ENCODE data around the gene MPV17L2. TPM values are rescaled to one million over a fixed set of nuclear protein-coding genes. Genes with fewer than 3 reads are reported as not detected.
"Not testable (repeated sequence)": the region's sequence is repeated elsewhere in the genome, so short reads cannot be mapped to it uniquely, and the experiment has no call there.

The MPV17L2 gene
- total RNA-seq, 2 donors from 2014 or later = 3.8 TPM

DNA sequence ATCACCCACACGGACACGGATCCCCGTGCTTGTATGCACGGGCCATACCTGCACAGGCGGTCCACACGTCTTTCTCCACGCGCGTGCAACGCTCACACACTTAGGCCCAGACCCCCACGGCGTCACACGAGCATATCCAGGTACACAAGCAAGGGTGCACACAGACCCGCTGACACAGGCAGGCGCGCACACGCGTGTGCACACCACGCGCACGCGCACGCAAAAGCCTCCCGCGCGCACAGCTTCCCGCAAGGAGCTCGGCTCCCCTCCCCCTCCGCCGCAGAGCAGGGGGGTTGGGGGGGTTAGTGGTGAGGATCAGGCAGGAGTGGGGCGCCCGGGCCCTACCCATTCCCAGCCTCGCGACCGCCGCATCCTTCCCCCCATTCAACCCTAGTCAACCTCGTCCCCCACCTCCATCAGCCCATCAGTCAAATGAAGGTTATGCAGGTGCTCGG lies 10.4 kb downstream of the MPV17L2 start:
- DNase-seq (peak in 2 of 3 donors; percentile 42 to 52), ATAC-seq (peak; percentile 22)
- Mint-ChIP-seq H3K36me3 (ENCODE audit: low read depth) (peaks cover 2% of the 10 kb centered on the region), H3K27me3 (peaks cover under 1% of the 10 kb centered on the region), H3K27ac (peak overlapping the region; percentile 93), H3K4me3 (peak overlapping the region; percentile 93), H3K4me1 (peaks cover 21% of the 10 kb centered on the region)
- H3K9me3 ChIP-seq (ENCODE audit: control insufficient read depth, low read length, poor library complexity, severe bottlenecking) = no peaks in the 10 kb centered on the region

- Mint-ChIP-seq H3K4me3 (peak within 1 kb of the TSS; percentile 93), H3K36me3 (ENCODE audit: low read depth) (no peaks in the 10 kb centered on the region), H3K27ac (peak within 1 kb of the TSS; percentile 93), H3K27me3 (peaks cover 5% of the 10 kb centered on the region), H3K4me1 (peaks cover 20% of the 10 kb centered on the region)
- ATAC-seq (peak; percentile 91), DNase-seq (peak; percentile 96 to 100 (median 99))
- no peaks in the 10 kb centered on the region for H3K9me3 ChIP-seq (ENCODE audit: control insufficient read depth, low read length, poor library complexity, severe bottlenecking)
These were observed 10.9 kb downstream of the MPV17L2 start, which contains the start of gene RAB3A for GRCh38 chr19:18203863-18204393. Gene RAB3A, minus strand, starts transcription at chr19:18204042. Its CDS starts 1,302 bp downstream, at chr19:18202740.

DNA sequence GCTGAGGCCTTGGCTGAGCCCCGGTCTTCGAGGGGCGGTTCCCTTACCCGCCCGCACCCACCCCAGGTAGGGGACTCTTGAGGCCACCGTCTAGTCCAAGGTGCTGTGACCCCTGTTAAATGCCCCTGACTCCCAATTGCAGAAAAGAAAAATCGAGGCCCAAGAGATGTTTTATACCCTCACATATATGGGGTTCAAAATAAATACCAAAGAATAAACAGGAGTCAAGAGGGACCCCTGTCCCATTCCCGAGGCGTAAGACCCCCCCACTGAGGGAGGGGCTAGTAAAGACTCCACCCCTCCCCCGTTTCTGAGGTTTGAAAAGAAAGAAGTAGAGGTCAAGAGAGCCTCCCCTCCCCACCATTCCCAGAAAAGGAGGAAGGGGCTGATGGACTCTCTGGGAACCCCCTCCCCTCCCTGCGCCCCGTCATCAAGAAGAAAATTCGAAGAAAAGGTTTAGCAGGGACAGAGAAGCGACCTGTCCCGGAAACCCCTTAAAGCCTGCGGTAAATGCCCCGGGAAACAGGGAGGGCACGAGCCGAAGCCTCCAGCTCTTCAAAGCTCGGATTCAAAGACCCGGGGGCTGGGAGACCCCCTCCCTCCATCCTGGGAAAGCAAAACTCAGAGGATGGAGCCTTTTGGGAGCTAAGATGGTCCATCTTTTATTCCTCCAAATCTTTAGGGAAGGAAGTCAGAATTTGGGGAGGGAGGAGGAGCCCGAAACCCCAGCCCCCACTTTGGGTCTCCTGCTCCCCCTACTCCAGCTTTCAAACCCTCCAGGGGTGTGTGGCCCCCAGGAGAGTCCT lies 11.6 kb downstream of the MPV17L2 start:
- H3K4me3 Mint-ChIP-seq = peak overlapping the region; percentile 93
- DNase-seq (peak in 1 of 3 donors; percentile 17), ATAC-seq (no peak)
- no peaks in the 10 kb centered on the region for H3K9me3 ChIP-seq (ENCODE audit: control insufficient read depth, low read length, poor library complexity, severe bottlenecking)
- peaks cover 6% of the 10 kb centered on the region for H3K27me3 Mint-ChIP-seq
- peak overlapping the region; percentile 93 for H3K27ac Mint-ChIP-seq
- peaks cover 20% of the 10 kb centered on the region for H3K4me1 Mint-ChIP-seq
- no peaks in the 10 kb centered on the region for H3K36me3 Mint-ChIP-seq (ENCODE audit: low read depth)

DNA sequence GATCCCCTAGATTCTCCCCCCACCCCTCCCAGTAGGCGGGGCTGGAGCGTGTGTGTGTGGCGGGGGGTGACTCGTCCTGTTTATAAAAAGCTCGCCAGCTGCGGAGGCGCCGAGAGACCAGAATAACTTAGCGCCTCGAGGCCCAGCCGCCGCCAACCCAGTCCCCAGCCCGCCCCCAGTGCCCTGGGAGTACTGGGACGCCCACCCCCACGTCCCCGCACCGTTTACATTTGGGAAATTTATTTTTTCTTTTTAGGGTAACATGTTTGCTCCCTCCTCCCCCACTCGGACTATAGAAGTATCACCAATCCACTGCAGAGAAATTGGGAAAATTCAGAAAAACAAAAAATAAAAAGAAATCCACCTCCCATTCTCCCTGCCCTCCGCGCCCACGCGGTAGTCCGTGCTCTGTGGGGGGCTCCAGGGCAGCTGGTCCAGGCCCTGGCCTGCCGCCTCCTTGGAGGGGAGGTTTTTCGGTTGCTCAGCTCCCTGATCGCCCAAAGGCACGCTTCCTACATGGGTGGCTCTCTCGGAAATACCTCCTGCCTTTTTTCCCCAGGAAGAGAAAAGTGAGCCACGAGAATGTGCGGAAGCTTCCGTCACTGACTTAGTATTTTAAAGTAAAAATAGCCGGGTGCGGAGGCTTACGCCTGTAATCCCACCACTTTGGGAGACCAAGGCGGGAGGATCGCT lies 12.3 kb downstream of the MPV17L2 start:
- H3K36me3 Mint-ChIP-seq (ENCODE audit: low read depth) = no peaks in the 10 kb centered on the region
- ATAC-seq = no peak
- peak overlapping the region; percentile 93 for H3K27ac Mint-ChIP-seq

DNA sequence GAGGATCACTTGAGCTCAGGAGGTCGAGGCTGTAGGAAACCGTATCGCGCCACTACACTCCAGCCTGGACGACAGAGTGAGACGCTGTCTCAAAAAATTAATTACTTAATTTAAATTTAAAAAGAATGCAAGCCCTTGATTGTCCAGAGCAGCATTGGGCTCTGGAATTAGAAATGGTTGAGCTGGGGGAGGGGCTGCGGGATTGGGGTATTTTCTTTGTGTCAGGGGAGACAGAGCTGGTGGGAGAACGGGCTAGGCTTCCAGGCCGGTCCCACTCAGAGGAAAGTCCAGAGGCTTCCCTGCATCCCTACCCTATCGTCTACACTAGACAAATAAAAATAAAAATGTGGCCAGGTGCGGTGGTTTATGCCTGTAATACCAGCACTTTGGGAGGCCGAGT lies 13.0 kb downstream of the MPV17L2 start:
- no peaks in the 10 kb centered on the region for H3K36me3 Mint-ChIP-seq (ENCODE audit: low read depth)
- peaks cover 20% of the 10 kb centered on the region for H3K4me1 Mint-ChIP-seq
- no peak overlapping the region for H3K27ac Mint-ChIP-seq
- ATAC-seq (no peak), DNase-seq (no peak)
- H3K4me3 Mint-ChIP-seq = no peak overlapping the region
- no peaks in the 10 kb centered on the region for H3K9me3 ChIP-seq (ENCODE audit: control insufficient read depth, low read length, poor library complexity, severe bottlenecking)
- H3K27me3 Mint-ChIP-seq = peaks cover 16% of the 10 kb centered on the region

More for the DNA sequence above, 12.3 kb downstream of the MPV17L2 start:
- Mint-ChIP-seq H3K4me1 (peaks cover 20% of the 10 kb centered on the region), H3K4me3 (peak overlapping the region; percentile 93), H3K27me3 (peaks cover 14% of the 10 kb centered on the region)
- no peaks in the 10 kb centered on the region for H3K9me3 ChIP-seq (ENCODE audit: control insufficient read depth, low read length, poor library complexity, severe bottlenecking)
- peak in 1 of 3 donors; percentile 21 for DNase-seq

GRCh38 chr19:18208098-18208951 lies 15.3 kb downstream of the MPV17L2 start:
- ATAC-seq = no peak
- peaks cover 9% of the 10 kb centered on the region for H3K4me1 Mint-ChIP-seq
- no peak overlapping the region for H3K4me3 Mint-ChIP-seq
- peak; percentile 29 to 61 (median 36) for DNase-seq
- H3K27ac Mint-ChIP-seq = no peak overlapping the region
- no peaks in the 10 kb centered on the region for H3K9me3 ChIP-seq (ENCODE audit: control insufficient read depth, low read length, poor library complexity, severe bottlenecking)
- H3K36me3 Mint-ChIP-seq (ENCODE audit: low read depth) = no peaks in the 10 kb centered on the region
- peaks cover 23% of the 10 kb centered on the region for H3K27me3 Mint-ChIP-seq

GRCh38 chr19:18209912-18210311 lies 16.9 kb downstream of the MPV17L2 start:
- DNase-seq; H3K9me3 ChIP-seq (ENCODE audit: control insufficient read depth, low read length, poor library complexity, severe bottlenecking); ATAC-seq; H3K4me1 Mint-ChIP-seq; H3K36me3 Mint-ChIP-seq (ENCODE audit: low read depth): not testable (repeated sequence)
- Mint-ChIP-seq H3K27ac (peak overlapping the region; percentile 11), H3K4me3 (peak overlapping the region; percentile 12), H3K27me3 (peaks cover 23% of the 10 kb centered on the region)

DNA sequence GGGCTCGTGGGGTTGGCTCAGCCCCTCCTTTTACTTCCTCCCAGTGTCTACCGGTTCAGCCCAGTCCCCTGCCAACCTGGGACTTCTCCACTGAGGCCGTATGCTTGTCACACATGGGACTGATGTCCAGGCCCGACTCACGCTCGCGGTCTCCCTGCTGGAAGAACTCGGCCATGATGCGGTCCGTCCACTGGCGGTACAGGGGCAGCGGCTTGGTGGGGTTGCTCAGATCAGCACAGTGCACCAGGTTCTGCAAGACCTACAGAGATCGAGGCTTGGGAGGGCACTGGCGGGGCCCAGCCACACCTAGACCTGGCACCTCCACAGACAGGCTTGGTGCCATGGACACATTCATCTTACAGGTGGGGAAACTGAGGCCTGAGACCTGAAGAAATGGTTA lies 18.7 kb downstream of the MPV17L2 start:
- Mint-ChIP-seq H3K27ac (no peak overlapping the region), H3K4me3 (no peak overlapping the region), H3K4me1 (peaks cover 3% of the 10 kb centered on the region), H3K27me3 (peaks cover 23% of the 10 kb centered on the region), H3K36me3 (ENCODE audit: low read depth) (no peaks in the 10 kb centered on the region)
- no peak for ATAC-seq
- no peaks in the 10 kb centered on the region for H3K9me3 ChIP-seq (ENCODE audit: control insufficient read depth, low read length, poor library complexity, severe bottlenecking)
- no peak for DNase-seq

DNA sequence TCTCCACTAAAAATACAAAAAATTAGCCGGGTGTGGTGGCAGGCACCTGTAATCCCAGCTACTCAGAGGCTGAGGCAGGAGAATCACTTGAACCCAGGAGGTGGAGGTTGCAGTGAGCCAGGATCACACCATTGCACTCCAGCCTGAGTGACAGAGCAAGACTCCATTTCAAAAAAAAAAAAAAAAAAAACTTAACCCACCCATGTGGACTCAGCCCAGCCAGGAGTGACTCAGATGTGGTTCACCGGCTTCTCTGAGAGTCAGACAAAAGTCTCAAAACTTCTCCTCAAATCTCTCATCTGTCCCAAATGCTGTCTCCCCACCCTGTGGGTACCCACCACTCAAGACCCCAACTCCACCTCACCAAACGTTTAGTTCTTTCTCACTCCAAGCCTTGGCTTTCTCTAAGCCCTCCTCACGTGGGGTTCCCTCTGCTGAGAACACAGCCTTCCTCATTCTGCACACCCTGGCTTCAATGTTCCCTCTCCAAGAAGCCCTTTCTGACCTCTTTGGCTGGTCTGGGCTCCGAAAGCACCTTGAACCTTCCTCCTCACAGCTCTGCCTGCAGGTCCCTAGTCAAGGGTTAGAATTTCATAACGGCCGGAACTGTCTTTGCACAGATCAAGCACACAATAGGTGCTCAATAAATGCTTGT lies 21.9 kb downstream of the MPV17L2 start:
- Mint-ChIP-seq H3K4me3 (no peak overlapping the region), H3K27ac (peak overlapping the region; percentile 16), H3K27me3 (peaks cover 18% of the 10 kb centered on the region), H3K36me3 (ENCODE audit: low read depth) (no peaks in the 10 kb centered on the region), H3K4me1 (peaks cover 5% of the 10 kb centered on the region)
- no peak for ATAC-seq
- DNase-seq = no peak
- no peaks in the 10 kb centered on the region for H3K9me3 ChIP-seq (ENCODE audit: control insufficient read depth, low read length, poor library complexity, severe bottlenecking)

DNA sequence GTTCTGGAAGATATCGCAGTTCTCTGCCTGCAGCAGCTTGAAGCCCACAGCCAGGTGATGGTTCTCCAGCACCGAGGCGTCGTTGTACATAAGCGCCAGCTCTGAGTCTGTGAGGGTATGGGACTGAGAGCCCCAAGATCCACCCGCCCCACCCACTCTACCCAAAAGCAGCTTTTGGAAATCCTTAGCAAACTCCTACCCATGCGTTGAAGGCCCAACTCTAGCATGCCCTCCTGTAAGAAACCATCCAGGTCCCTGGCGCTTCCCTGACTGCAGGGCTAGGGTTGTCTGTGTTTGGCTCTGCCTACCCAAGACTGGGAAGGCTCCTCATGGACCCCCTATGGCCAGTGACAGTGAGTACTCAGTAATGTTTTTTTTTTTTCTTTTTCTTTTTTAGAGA lies 23.8 kb downstream of the MPV17L2 start:
- peaks cover 7% of the 10 kb centered on the region for H3K4me1 Mint-ChIP-seq
- H3K36me3 Mint-ChIP-seq (ENCODE audit: low read depth) = no peaks in the 10 kb centered on the region
- DNase-seq (no peak), ATAC-seq (no peak)
- no peaks in the 10 kb centered on the region for H3K9me3 ChIP-seq (ENCODE audit: control insufficient read depth, low read length, poor library complexity, severe bottlenecking)
- no peak overlapping the region for H3K27ac Mint-ChIP-seq
- peaks cover 18% of the 10 kb centered on the region for H3K27me3 Mint-ChIP-seq
- H3K4me3 Mint-ChIP-seq = no peak overlapping the region

GRCh38 chr19:18218159-18218558 lies 25.1 kb downstream of the MPV17L2 start:
- Mint-ChIP-seq H3K4me3 (no peak overlapping the region), H3K27ac (no peak overlapping the region), H3K4me1 (peaks cover 7% of the 10 kb centered on the region), H3K27me3 (peaks cover 23% of the 10 kb centered on the region), H3K36me3 (ENCODE audit: low read depth) (no peaks in the 10 kb centered on the region)
- no peaks in the 10 kb centered on the region for H3K9me3 ChIP-seq (ENCODE audit: control insufficient read depth, low read length, poor library complexity, severe bottlenecking)
- ATAC-seq (no peak), DNase-seq (no peak)

DNA sequence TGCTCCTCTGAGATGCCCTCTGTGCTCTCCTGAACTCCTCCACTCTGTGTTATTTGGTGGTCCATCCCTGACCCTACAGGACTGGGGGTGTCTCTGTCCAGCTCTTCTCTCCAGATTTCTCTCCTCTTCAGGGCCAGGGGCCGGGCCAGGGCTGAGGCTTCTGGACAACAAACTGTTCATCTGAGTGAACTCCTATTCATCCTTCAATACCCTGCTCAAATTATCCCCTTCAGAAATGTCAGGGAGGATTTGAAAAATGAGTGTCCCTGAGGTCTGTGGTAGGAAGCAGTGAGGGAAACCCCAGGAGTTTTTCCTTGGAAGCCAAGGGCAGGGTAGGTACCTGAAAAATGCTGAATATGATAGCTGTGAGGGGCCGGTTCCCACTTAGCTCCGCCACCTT lies 25.6 kb downstream of the MPV17L2 start:
- no peaks in the 10 kb centered on the region for H3K9me3 ChIP-seq (ENCODE audit: control insufficient read depth, low read length, poor library complexity, severe bottlenecking)
- no peaks in the 10 kb centered on the region for H3K36me3 Mint-ChIP-seq (ENCODE audit: low read depth)
- H3K27me3 Mint-ChIP-seq = peaks cover 27% of the 10 kb centered on the region
- no peak for ATAC-seq
- peaks cover 7% of the 10 kb centered on the region for H3K4me1 Mint-ChIP-seq
- no peak overlapping the region for H3K27ac Mint-ChIP-seq
- no peak overlapping the region for H3K4me3 Mint-ChIP-seq
- DNase-seq = no peak
